Measurements from ENCODE around the gene ZIC4. TPM values are rescaled to one million over a fixed set of nuclear protein-coding genes. Genes with fewer than 3 reads are reported as not detected.

ZIC4 gene
- not detected for total RNA-seq
- polyA plus RNA-seq: not detected

DNA sequence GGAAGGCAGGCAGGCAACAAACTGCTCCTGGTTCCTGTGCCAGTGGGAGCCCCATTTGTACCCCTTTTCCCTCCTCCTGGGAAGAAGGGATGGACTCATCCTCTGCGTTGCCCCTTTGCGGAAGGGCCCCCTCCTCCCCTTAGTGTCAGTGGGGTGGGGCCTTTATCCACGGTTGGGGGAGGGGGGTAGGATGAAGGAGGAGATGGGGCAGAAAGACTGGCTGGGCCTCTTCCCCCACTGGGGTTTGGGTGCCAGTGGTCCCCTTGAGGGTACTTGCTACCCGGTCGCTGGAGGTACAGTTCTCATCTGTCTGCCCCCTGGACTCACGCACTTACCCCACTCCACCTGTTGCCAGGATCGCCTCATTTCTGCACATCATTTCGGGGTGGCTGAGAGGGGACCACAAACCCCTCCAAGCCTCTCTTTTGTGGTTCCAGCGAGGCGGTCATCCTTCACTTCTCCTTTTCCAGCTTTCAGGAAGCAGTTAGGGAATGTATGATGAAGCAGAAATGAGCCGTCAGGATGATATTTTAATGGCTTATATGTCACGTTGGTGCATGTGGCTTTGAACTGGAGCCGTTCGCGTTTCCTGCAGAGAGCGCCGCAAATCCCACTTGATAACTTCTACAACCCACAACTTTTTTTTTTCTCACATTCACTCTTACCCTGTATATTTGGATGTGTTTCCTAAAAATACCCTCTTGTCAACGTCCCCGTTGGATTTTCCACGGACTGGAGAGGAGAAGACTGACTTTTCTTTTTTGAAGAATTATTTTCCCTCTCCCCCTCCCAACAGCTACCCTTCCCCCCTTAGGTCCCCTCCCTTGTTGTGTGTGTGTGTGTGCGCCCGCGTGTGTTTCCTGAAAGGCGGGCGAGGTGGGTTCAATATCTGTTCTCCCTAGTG is at the start of gene ZIC4:
Gene ZIC4 (minus strand): TSS at position 516 of the 904 bp plus-strand sequence. CDS start 3,746 bp downstream, outside the sequence.
- Histone ChIP-seq H3K27me3 (peaks cover 56 to 100% (median 97%) of the 10 kb centered on the region in 3 donors), H3K4me3 (no peak within 1 kb of the TSS), H3K4me1 (peaks cover 0 to 32% (median 26%) of the 10 kb centered on the region in 4 donors), H3K36me3 (no peaks in the 10 kb centered on the region), H3K27ac (no peak within 1 kb of the TSS), H3K9me3 (peaks cover 0 to 3% (median 0%) of the 10 kb centered on the region in 4 donors)
- TF ChIP-seq, protein P1, sequence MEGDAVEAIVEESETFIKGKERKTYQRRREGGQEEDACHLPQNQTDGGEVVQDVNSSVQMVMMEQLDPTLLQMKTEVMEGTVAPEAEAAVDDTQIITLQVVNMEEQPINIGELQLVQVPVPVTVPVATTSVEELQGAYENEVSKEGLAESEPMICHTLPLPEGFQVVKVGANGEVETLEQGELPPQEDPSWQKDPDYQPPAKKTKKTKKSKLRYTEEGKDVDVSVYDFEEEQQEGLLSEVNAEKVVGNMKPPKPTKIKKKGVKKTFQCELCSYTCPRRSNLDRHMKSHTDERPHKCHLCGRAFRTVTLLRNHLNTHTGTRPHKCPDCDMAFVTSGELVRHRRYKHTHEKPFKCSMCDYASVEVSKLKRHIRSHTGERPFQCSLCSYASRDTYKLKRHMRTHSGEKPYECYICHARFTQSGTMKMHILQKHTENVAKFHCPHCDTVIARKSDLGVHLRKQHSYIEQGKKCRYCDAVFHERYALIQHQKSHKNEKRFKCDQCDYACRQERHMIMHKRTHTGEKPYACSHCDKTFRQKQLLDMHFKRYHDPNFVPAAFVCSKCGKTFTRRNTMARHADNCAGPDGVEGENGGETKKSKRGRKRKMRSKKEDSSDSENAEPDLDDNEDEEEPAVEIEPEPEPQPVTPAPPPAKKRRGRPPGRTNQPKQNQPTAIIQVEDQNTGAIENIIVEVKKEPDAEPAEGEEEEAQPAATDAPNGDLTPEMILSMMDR (IDR thresholded peaks at IDR 0.05): no peak
- TF ChIP-seq POLR2A (IDR thresholded peaks at IDR 0.05): no peak
- TF ChIP-seq EP300 (IDR thresholded peaks at IDR 0.05): no peak
- no peak for TF ChIP-seq POLR2AphosphoS5 (IDR thresholded peaks at IDR 0.05)
- intact Hi-C loops (cut with DNase I): no loop called here
- 7 to 14% methylated on average over 25 of the region's 25 CpGs for WGBS, 2 donors
- DNase-seq: no peak

DNA sequence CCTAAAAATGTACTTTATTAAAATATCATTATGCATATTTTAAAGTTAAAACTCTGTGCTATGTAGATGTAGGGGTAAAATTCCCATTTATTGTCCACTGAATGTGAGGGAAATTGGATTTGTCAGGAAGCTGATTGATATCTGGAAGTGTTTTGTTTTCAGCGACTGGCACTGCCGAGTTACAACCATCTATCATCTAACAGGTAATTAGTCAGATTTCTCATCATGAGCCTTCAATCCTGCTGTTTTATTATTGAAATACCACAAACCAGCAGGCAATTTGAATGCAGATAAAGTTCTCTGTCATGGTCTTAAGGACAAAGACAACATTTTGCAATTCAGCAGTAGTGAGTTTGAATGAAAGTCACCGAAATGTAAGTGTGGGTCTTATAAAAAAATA is 43.3 kb upstream of the ZIC4 start:
- Histone ChIP-seq H3K4me1 (no peaks in the 10 kb centered on the region), H3K9me3 (no peaks in the 10 kb centered on the region), H3K27ac (no peak overlapping the region), H3K27me3 (no peaks in the 10 kb centered on the region), H3K4me3 (no peak overlapping the region), H3K36me3 (no peaks in the 10 kb centered on the region)
- TF ChIP-seq, protein P1 (IDR thresholded peaks at IDR 0.05): no peak
- no peak for TF ChIP-seq POLR2A (IDR thresholded peaks at IDR 0.05)
- no peak for TF ChIP-seq POLR2AphosphoS5 (IDR thresholded peaks at IDR 0.05)
- TF ChIP-seq EP300 (IDR thresholded peaks at IDR 0.05): no peak
- intact Hi-C loops (cut with DNase I): no loop called here
- WGBS, 2 donors: 30 to 46% methylated on average over 3 of the region's 3 CpGs
- no peak for DNase-seq

DNA sequence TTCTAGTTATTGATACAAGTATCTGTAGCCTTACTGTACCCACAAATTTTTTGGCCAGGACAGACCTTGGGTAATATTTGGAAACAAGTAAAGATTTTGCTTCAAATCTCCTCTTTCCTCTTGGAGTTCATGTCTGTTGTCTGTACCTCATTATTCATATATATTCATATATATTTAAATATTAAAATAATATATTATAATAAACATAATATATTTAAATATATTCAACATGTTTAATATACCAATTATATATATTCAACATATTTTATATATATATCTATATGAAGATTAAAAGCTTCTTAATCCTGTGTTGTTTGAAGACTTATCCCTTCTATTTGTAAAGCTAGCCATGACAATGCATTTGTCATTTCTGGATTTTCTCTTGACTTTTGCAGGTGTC is 40.9 kb upstream of the ZIC4 start:
- no peak for DNase-seq
- Histone ChIP-seq H3K4me3 (no peak overlapping the region), H3K9me3 (peaks cover 0 to 1% (median 0%) of the 10 kb centered on the region in 4 donors), H3K4me1 (no peaks in the 10 kb centered on the region), H3K36me3 (no peaks in the 10 kb centered on the region), H3K27ac (no peak overlapping the region), H3K27me3 (no peaks in the 10 kb centered on the region)
- intact Hi-C loops (cut with DNase I): no loop called here
- TF ChIP-seq EP300 (IDR thresholded peaks at IDR 0.05) (no peak), POLR2AphosphoS5 (IDR thresholded peaks at IDR 0.05) (no peak), POLR2A (IDR thresholded peaks at IDR 0.05) (no peak)
- TF ChIP-seq, protein P1 (IDR thresholded peaks at IDR 0.05): no peak

DNA sequence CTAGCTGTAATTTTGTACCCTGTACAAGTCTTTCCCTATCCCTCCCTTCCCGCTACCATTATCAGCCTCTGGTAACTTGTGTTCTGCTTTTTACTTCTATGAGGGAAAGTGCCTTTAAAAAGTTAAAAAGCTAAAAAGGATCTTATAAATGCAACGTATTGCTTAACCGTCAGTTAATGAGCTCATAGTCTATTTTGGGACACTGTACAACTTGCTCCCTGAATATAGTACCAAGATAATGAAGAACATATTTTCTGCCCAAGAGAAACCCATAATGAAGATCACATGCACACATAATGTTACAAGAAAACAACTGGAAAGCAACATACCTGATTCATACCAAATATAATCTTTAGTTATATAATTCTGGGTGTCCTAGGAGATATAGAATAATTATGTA is 25.4 kb upstream of the ZIC4 start:
- intact Hi-C loops (cut with DNase I): no loop called here
- H3K9me3 ChIP-seq: no peaks in the 10 kb centered on the region
- H3K4me3 ChIP-seq: no peak overlapping the region
- H3K36me3 ChIP-seq: no peaks in the 10 kb centered on the region
- H3K27ac ChIP-seq: no peak overlapping the region
- H3K4me1 ChIP-seq: no peaks in the 10 kb centered on the region
- H3K27me3 ChIP-seq: peaks cover 0 to 30% (median 0%) of the 10 kb centered on the region in 3 donors
- no peak for DNase-seq
- TF ChIP-seq POLR2AphosphoS5 (IDR thresholded peaks at IDR 0.05): no peak
- TF ChIP-seq POLR2A (IDR thresholded peaks at IDR 0.05): no peak
- no peak for TF ChIP-seq EP300 (IDR thresholded peaks at IDR 0.05)
- TF ChIP-seq, protein P1 (IDR thresholded peaks at IDR 0.05): no peak
- 79 to 86% methylated on average over 3 of the region's 3 CpGs for WGBS, 2 donors

All from sigmoid colon (tissue), 7 donors.